ENCODE data around the gene MAGEA10.

DNA sequence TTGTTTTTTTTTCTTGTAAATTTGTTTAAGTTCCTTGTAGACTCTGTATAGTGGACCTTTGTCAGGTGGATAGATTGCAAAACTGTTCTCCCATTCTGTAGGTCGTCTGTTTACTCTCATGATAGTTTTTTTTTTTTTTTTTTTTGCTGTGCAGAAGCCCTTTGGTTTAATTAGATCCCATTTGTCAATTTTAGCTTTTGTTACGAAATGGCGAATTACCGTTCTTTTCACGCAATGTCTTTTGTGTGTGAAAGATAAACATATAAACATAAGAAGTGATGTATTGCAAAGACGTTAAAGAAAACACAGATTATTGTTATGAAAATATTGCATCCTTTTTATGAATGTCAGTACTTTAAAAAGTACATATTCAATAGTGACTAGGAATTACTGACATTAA lies 34.5 kb downstream of the MAGEA10 start:
- TF ChIP-seq POLR2AphosphoS5 (IDR thresholded peaks at IDR 0.05; ENCODE audit: low read depth, low read length) (no peak), FOXP2 (optimal IDR thresholded peaks at IDR 0.05; ENCODE audit: borderline replicate concordance, extremely low read depth, extremely low read length, insufficient read depth) (no peak), TAF1 (IDR thresholded peaks at IDR 0.05; ENCODE audit: borderline replicate concordance, insufficient read depth, low read length) (no peak), SIN3A (IDR thresholded peaks at IDR 0.05; ENCODE audit: borderline replicate concordance, insufficient read depth, low read length) (no peak)
- TF ChIP-seq, protein P1, sequence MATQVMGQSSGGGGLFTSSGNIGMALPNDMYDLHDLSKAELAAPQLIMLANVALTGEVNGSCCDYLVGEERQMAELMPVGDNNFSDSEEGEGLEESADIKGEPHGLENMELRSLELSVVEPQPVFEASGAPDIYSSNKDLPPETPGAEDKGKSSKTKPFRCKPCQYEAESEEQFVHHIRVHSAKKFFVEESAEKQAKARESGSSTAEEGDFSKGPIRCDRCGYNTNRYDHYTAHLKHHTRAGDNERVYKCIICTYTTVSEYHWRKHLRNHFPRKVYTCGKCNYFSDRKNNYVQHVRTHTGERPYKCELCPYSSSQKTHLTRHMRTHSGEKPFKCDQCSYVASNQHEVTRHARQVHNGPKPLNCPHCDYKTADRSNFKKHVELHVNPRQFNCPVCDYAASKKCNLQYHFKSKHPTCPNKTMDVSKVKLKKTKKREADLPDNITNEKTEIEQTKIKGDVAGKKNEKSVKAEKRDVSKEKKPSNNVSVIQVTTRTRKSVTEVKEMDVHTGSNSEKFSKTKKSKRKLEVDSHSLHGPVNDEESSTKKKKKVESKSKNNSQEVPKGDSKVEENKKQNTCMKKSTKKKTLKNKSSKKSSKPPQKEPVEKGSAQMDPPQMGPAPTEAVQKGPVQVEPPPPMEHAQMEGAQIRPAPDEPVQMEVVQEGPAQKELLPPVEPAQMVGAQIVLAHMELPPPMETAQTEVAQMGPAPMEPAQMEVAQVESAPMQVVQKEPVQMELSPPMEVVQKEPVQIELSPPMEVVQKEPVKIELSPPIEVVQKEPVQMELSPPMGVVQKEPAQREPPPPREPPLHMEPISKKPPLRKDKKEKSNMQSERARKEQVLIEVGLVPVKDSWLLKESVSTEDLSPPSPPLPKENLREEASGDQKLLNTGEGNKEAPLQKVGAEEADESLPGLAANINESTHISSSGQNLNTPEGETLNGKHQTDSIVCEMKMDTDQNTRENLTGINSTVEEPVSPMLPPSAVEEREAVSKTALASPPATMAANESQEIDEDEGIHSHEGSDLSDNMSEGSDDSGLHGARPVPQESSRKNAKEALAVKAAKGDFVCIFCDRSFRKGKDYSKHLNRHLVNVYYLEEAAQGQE (IDR thresholded peaks at IDR 0.05; ENCODE audit: insufficient read depth in 1 of 2, low read depth in 2 of 2, low read length in 2 of 2) = no peak

Measured in PFSK-1 (cell line).